ENCODE measurements around the gene SND1. TPM values are rescaled to one million over a fixed set of nuclear protein-coding genes. Genes with fewer than 3 reads are reported as not detected.

Gene SND1
- total and polyA plus RNA-seq, 7 experiments from 2014 or later, result 68.6 to 253 (median 137) TPM

- H3K9me3 ChIP-seq (ENCODE audit: control insufficient read depth in 2 of 3, low read length in 3 of 3), result no peaks in the 10 kb centered on the region
- H3K4me1 ChIP-seq (ENCODE audit: control insufficient read depth in 2 of 2, insufficient read depth in 2 of 2, low read length in 2 of 2), result no peaks in the 10 kb centered on the region
- no peak overlapping the region for H3K4me3 Mint-ChIP-seq
- H3K9me3 Mint-ChIP-seq, result peaks cover 0 to 1% (median 0%) of the 10 kb centered on the region in 11 donors
- H3K27ac Mint-ChIP-seq, result no peak overlapping the region
- no peaks in the 10 kb centered on the region for H3K27me3 ChIP-seq (ENCODE audit: control insufficient read depth in 2 of 2, insufficient read depth in 2 of 2, low read length in 2 of 2)
- POLR2A ChIA-PET, result no interaction called here
- H3K36me3 Mint-ChIP-seq, result peaks cover 11 to 68% (median 24%) of the 10 kb centered on the region in 5 donors
- CTCF ChIA-PET, result no interaction called here
- intact Hi-C loops (cut with micrococcal nuclease), result loop anchor here in 1 of 2 donors (10.0 kb wide), 1 partner anchor 621 kb away; no protein-coding TSS in a partner anchor
- peaks cover 0 to 3% (median 0%) of the 10 kb centered on the region in 7 donors for H3K4me1 Mint-ChIP-seq
- no peak overlapping the region for H3K4me3 ChIP-seq (ENCODE audit: low read length)
- no peak for DNase-seq
- no peak for ATAC-seq
- peaks cover 6 to 70% (median 27%) of the 10 kb centered on the region in 3 experiments for H3K36me3 ChIP-seq (ENCODE audit: control insufficient read depth in 2 of 3, insufficient read depth in 3 of 3, low read length in 3 of 3)
- no peaks in the 10 kb centered on the region for H3K27me3 Mint-ChIP-seq
- H3K27ac ChIP-seq (ENCODE audit: low read depth, low read length), result no peak overlapping the region
Observed at GRCh38 chr7:127704211-127704610, 52.2 kb downstream of the SND1 start.

GRCh38 chr7:127705461-127705959, 53.5 kb downstream of the SND1 start:
- no peaks in the 10 kb centered on the region for H3K27me3 ChIP-seq (ENCODE audit: control insufficient read depth in 2 of 2, insufficient read depth in 2 of 2, low read length in 2 of 2)
- intact Hi-C loops (cut with micrococcal nuclease), result loop anchor here (5.0 to 10.0 kb wide), 3 partner anchors 317 to 903 kb away; no protein-coding TSS in a partner anchor
- H3K4me3 ChIP-seq (ENCODE audit: low read length), result no peak overlapping the region
- peaks cover 0 to 1% (median 0%) of the 10 kb centered on the region in 11 donors for H3K9me3 Mint-ChIP-seq
- no peaks in the 10 kb centered on the region for H3K27me3 Mint-ChIP-seq
- ATAC-seq (no peak), DNase-seq (no peak)
- H3K36me3 Mint-ChIP-seq, result peaks cover 16 to 70% (median 30%) of the 10 kb centered on the region in 5 donors
- H3K4me1 Mint-ChIP-seq, result peaks cover 0 to 3% (median 0%) of the 10 kb centered on the region in 7 donors
- CTCF ChIA-PET, result interaction anchor here (7.0 kb wide), 1 partner anchor 503 kb away, joined by 164 read pairs; no protein-coding TSS in a partner anchor
- POLR2A ChIA-PET, result no interaction called here
- no peak overlapping the region for H3K27ac ChIP-seq (ENCODE audit: low read depth, low read length)
- H3K36me3 ChIP-seq (ENCODE audit: control insufficient read depth in 2 of 3, insufficient read depth in 3 of 3, low read length in 3 of 3), result peaks cover 6 to 66% (median 27%) of the 10 kb centered on the region in 3 experiments
- H3K9me3 ChIP-seq (ENCODE audit: control insufficient read depth in 2 of 3, low read length in 3 of 3), result no peaks in the 10 kb centered on the region
- no peak overlapping the region for H3K4me3 Mint-ChIP-seq
- no peaks in the 10 kb centered on the region for H3K4me1 ChIP-seq (ENCODE audit: control insufficient read depth in 2 of 2, insufficient read depth in 2 of 2, low read length in 2 of 2)
- peak overlapping the region in 1 of 9 donors; percentile 12 for H3K27ac Mint-ChIP-seq

- ATAC-seq, result no peak
- Histone ChIP-seq H3K27me3 (ENCODE audit: control insufficient read depth in 2 of 2, insufficient read depth in 2 of 2, low read length in 2 of 2) (no peaks in the 10 kb centered on the region), H3K36me3 (ENCODE audit: control insufficient read depth in 2 of 3, insufficient read depth in 3 of 3, low read length in 3 of 3) (peaks cover 0 to 63% (median 22%) of the 10 kb centered on the region in 3 experiments), H3K4me1 (ENCODE audit: control insufficient read depth in 2 of 2, insufficient read depth in 2 of 2, low read length in 2 of 2) (no peaks in the 10 kb centered on the region), H3K9me3 (ENCODE audit: control insufficient read depth in 2 of 3, low read length in 3 of 3) (no peaks in the 10 kb centered on the region), H3K27ac (ENCODE audit: low read depth, low read length) (no peak overlapping the region), H3K4me3 (ENCODE audit: low read length) (no peak overlapping the region)
- ChIA-PET POLR2A (no interaction called here), CTCF (interaction anchor here (0.7 to 7.0 kb wide), 3 partner anchors 11 to 502 kb away, joined by 3 to 164 read pairs (median 11); no protein-coding TSS in a partner anchor)
- H3K27ac Mint-ChIP-seq, result no peak overlapping the region
- H3K4me3 Mint-ChIP-seq, result no peak overlapping the region
- peaks cover 0 to 3% (median 0%) of the 10 kb centered on the region in 7 donors for H3K4me1 Mint-ChIP-seq
- H3K9me3 Mint-ChIP-seq, result peaks cover 0 to 11% (median 3%) of the 10 kb centered on the region in 11 donors
- intact Hi-C loops (cut with micrococcal nuclease), result loop anchor here (5.0 to 10.0 kb wide), 3 partner anchors 316 to 904 kb away; no protein-coding TSS in a partner anchor
- no peaks in the 10 kb centered on the region for H3K27me3 Mint-ChIP-seq
- peaks cover 14 to 71% (median 37%) of the 10 kb centered on the region in 5 donors for H3K36me3 Mint-ChIP-seq
- DNase-seq, result no peak
Observed at GRCh38 chr7:127706766-127707165, 54.8 kb downstream of the SND1 start.

GRCh38 chr7:127708201-127708600, 56.2 kb downstream of the SND1 start:
- DNase-seq (no peak), ATAC-seq (no peak)
- H3K27ac Mint-ChIP-seq, result peak overlapping the region in 1 of 9 donors; percentile 18
- H3K4me1 Mint-ChIP-seq, result peaks cover 0 to 7% (median 0%) of the 10 kb centered on the region in 7 donors
- H3K4me3 Mint-ChIP-seq, result no peak overlapping the region
- Histone ChIP-seq H3K4me3 (ENCODE audit: low read length) (no peak overlapping the region), H3K27ac (ENCODE audit: low read depth, low read length) (no peak overlapping the region), H3K9me3 (ENCODE audit: control insufficient read depth in 2 of 3, low read length in 3 of 3) (no peaks in the 10 kb centered on the region), H3K27me3 (ENCODE audit: control insufficient read depth in 2 of 2, insufficient read depth in 2 of 2, low read length in 2 of 2) (no peaks in the 10 kb centered on the region), H3K4me1 (ENCODE audit: control insufficient read depth in 2 of 2, insufficient read depth in 2 of 2, low read length in 2 of 2) (no peaks in the 10 kb centered on the region), H3K36me3 (ENCODE audit: control insufficient read depth in 2 of 3, insufficient read depth in 3 of 3, low read length in 3 of 3) (peaks cover 0 to 51% (median 17%) of the 10 kb centered on the region in 3 experiments)
- ChIA-PET CTCF (interaction anchor here (0.6 to 7.0 kb wide), 14 partner anchors 8 to 525 kb away, joined by 3 to 164 read pairs (median 4); no protein-coding TSS in a partner anchor), POLR2A (interaction anchor here (1.0 kb wide), 1 partner anchor 500 kb away, joined by 3 read pairs; no protein-coding TSS in a partner anchor)
- H3K27me3 Mint-ChIP-seq, result no peaks in the 10 kb centered on the region
- peaks cover 9 to 72% (median 47%) of the 10 kb centered on the region in 5 donors for H3K36me3 Mint-ChIP-seq
- H3K9me3 Mint-ChIP-seq, result peaks cover 0 to 14% (median 5%) of the 10 kb centered on the region in 11 donors
- intact Hi-C loops (cut with micrococcal nuclease), result loop anchor here (1.0 to 10.0 kb wide), 9 partner anchors 85 to 906 kb away; no protein-coding TSS in a partner anchor

- Mint-ChIP-seq H3K36me3 (peaks cover 9 to 76% (median 48%) of the 10 kb centered on the region in 5 donors), H3K4me1 (peaks cover 0 to 8% (median 0%) of the 10 kb centered on the region in 7 donors), H3K4me3 (no peak overlapping the region), H3K27ac (peak overlapping the region in 2 of 9 donors; percentile 18 to 26), H3K9me3 (peaks cover 0 to 14% (median 5%) of the 10 kb centered on the region in 11 donors), H3K27me3 (no peaks in the 10 kb centered on the region)
- intact Hi-C loops (cut with micrococcal nuclease), result loop anchor here (1.0 to 10.0 kb wide), 9 partner anchors 84 to 906 kb away; no protein-coding TSS in a partner anchor
- Histone ChIP-seq H3K27ac (ENCODE audit: low read depth, low read length) (no peak overlapping the region), H3K9me3 (ENCODE audit: control insufficient read depth in 2 of 3, low read length in 3 of 3) (no peaks in the 10 kb centered on the region), H3K4me3 (ENCODE audit: low read length) (no peak overlapping the region), H3K27me3 (ENCODE audit: control insufficient read depth in 2 of 2, insufficient read depth in 2 of 2, low read length in 2 of 2) (no peaks in the 10 kb centered on the region), H3K36me3 (ENCODE audit: control insufficient read depth in 2 of 3, insufficient read depth in 3 of 3, low read length in 3 of 3) (peaks cover 0 to 45% (median 16%) of the 10 kb centered on the region in 3 experiments), H3K4me1 (ENCODE audit: control insufficient read depth in 2 of 2, insufficient read depth in 2 of 2, low read length in 2 of 2) (no peaks in the 10 kb centered on the region)
- ChIA-PET POLR2A (no interaction called here), CTCF (interaction anchor here (0.6 to 7.0 kb wide), 11 partner anchors 9 to 570 kb away, joined by 3 to 164 read pairs (median 4); no protein-coding TSS in a partner anchor)
- ATAC-seq, result peak; percentile 82
- DNase-seq, result peak; percentile 25 to 76 (median 65)
Observed at GRCh38 chr7:127708788-127709187, 56.8 kb downstream of the SND1 start.

GRCh38 chr7:127710635-127711034, 58.6 kb downstream of the SND1 start:
- H3K27ac Mint-ChIP-seq, result no peak overlapping the region
- peaks cover 9 to 77% (median 56%) of the 10 kb centered on the region in 5 donors for H3K36me3 Mint-ChIP-seq
- H3K9me3 Mint-ChIP-seq, result peaks cover 0 to 14% (median 5%) of the 10 kb centered on the region in 11 donors
- no peak overlapping the region for H3K4me3 Mint-ChIP-seq
- intact Hi-C loops (cut with micrococcal nuclease), result no loop called here
- peaks cover 0 to 16% (median 7%) of the 10 kb centered on the region in 7 donors for H3K4me1 Mint-ChIP-seq
- ChIA-PET POLR2A (no interaction called here), CTCF (interaction anchor here (1.5 to 7.0 kb wide), 2 partner anchors 8 to 498 kb away, joined by 4 to 164 read pairs; no protein-coding TSS in a partner anchor)
- Histone ChIP-seq H3K4me3 (ENCODE audit: low read length) (no peak overlapping the region), H3K27ac (ENCODE audit: low read depth, low read length) (no peak overlapping the region), H3K4me1 (ENCODE audit: control insufficient read depth in 2 of 2, insufficient read depth in 2 of 2, low read length in 2 of 2) (no peaks in the 10 kb centered on the region), H3K9me3 (ENCODE audit: control insufficient read depth in 2 of 3, low read length in 3 of 3) (no peaks in the 10 kb centered on the region), H3K36me3 (ENCODE audit: control insufficient read depth in 2 of 3, insufficient read depth in 3 of 3, low read length in 3 of 3) (peaks cover 3 to 27% (median 6%) of the 10 kb centered on the region in 3 experiments), H3K27me3 (ENCODE audit: control insufficient read depth in 2 of 2, insufficient read depth in 2 of 2, low read length in 2 of 2) (no peaks in the 10 kb centered on the region)
- no peak for ATAC-seq
- H3K27me3 Mint-ChIP-seq, result no peaks in the 10 kb centered on the region
- no peak for DNase-seq
